HFFc6 (cell line): Measurements from ENCODE around the gene B4GALNT3. TPM values are rescaled to one million over a fixed set of nuclear protein-coding genes. Genes with fewer than 3 reads are reported as not detected.

ENCODE experiments used
- DNase-seq: peaks from one replicate; pipeline ENCODE4 v3.0.0-alpha.2; 2018
- H3K27ac Mint-ChIP-seq: 2 replicates; pipeline ENCODE4 v1.8.0; 2020; ENCODE audit warnings: mild to moderate bottlenecking, mixed read lengths
- H3K27me3 Mint-ChIP-seq: 2 replicates; pipeline ENCODE4 v1.8.0; 2021; ENCODE audit warnings: mild to moderate bottlenecking, moderate library complexity, mixed read lengths; ENCODE audit not compliant: insufficient read depth
- H3K36me3 Mint-ChIP-seq: 2 replicates; pipeline ENCODE4 v1.8.0; 2021; ENCODE audit warnings: low read depth, mixed read lengths
- H3K4me1 Mint-ChIP-seq: 2 replicates; pipeline ENCODE4 v1.8.0; 2020; ENCODE audit warnings: low read depth, mixed read lengths
- H3K4me3 Mint-ChIP-seq: 2 replicates; pipeline ENCODE4 v1.8.0; 2020; ENCODE audit warnings: mild to moderate bottlenecking, moderate library complexity, mixed read lengths
- H3K9me3 Mint-ChIP-seq: 2 replicates; pipeline ENCODE4 v1.8.0; 2020; ENCODE audit warnings: mild to moderate bottlenecking, mixed read lengths
- CTCF ChIP-seq: fragments of 200-600 bp; sonication (generic); IDR thresholded peaks from 2 replicates; pipeline ENCODE4 v1.5.0; 2021; ENCODE audit warnings: antibody characterized with exemption, mild to moderate bottlenecking
- total RNA-seq, 6 experiments: library from RNA; stranded (reverse); fragmentation: NEBNext Ultra II Directional; extraction: Animal tissue kit (Norgen Biotek cat#: 25700); gene quantifications; 2 replicates in 1 of 6; 3 replicates in 5 of 6; pipeline ENCODE4 v1.2.3, GENCODE V29; 2021

B4GALNT3 gene
- total RNA-seq, 6 experiments from 2014 or later: not detected

GRCh38 chr12:496736-497135 lies 37.0 kb downstream of the B4GALNT3 start:
- Mint-ChIP-seq H3K27ac (no peak overlapping the region), H3K9me3 (no peaks in the 10 kb centered on the region)

GRCh38 chr12:497501-498160 lies 37.9 kb downstream of the B4GALNT3 start:
- peaks cover 44% of the 10 kb centered on the region for H3K27me3 Mint-ChIP-seq
- no peak for TF ChIP-seq CTCF
- H3K27ac Mint-ChIP-seq: no peak overlapping the region
- no peaks in the 10 kb centered on the region for H3K4me1 Mint-ChIP-seq
- no peaks in the 10 kb centered on the region for H3K36me3 Mint-ChIP-seq
- no peak for DNase-seq
- H3K4me3 Mint-ChIP-seq: no peak overlapping the region
- H3K9me3 Mint-ChIP-seq: no peaks in the 10 kb centered on the region

More at GRCh38 chr12:496736-497135, 37.0 kb downstream of the B4GALNT3 start:
- Mint-ChIP-seq H3K4me3 (no peak overlapping the region), H3K4me1 (no peaks in the 10 kb centered on the region), H3K36me3 (no peaks in the 10 kb centered on the region), H3K27me3 (peaks cover 39% of the 10 kb centered on the region)
- no peak for TF ChIP-seq CTCF
- no peak for DNase-seq

- H3K36me3 Mint-ChIP-seq: no peaks in the 10 kb centered on the region
- TF ChIP-seq CTCF: no peak
Observed at GRCh38 chr12:499837-500458, 40.2 kb downstream of the B4GALNT3 start.

GRCh38 chr12:501722-502447 lies 42.1 kb downstream of the B4GALNT3 start:
- peaks cover 7% of the 10 kb centered on the region; the same call in 1 of the 2 replicates for H3K4me1 Mint-ChIP-seq
- peaks cover 47% of the 10 kb centered on the region for H3K27me3 Mint-ChIP-seq
- H3K36me3 Mint-ChIP-seq: no peaks in the 10 kb centered on the region
- no peak for TF ChIP-seq CTCF
- H3K27ac Mint-ChIP-seq: no peak overlapping the region
- H3K9me3 Mint-ChIP-seq: no peaks in the 10 kb centered on the region
- H3K4me3 Mint-ChIP-seq: no peak overlapping the region
- no peak for DNase-seq

More at GRCh38 chr12:499837-500458, 40.2 kb downstream of the B4GALNT3 start:
- no peak overlapping the region for H3K4me3 Mint-ChIP-seq
- no peak overlapping the region for H3K27ac Mint-ChIP-seq
- H3K27me3 Mint-ChIP-seq: peaks cover 56% of the 10 kb centered on the region
- H3K4me1 Mint-ChIP-seq: peaks cover 7% of the 10 kb centered on the region; the same call in 1 of the 2 replicates
- H3K9me3 Mint-ChIP-seq: no peaks in the 10 kb centered on the region
- DNase-seq: no peak

- no peak for DNase-seq
- Mint-ChIP-seq H3K4me3 (no peak overlapping the region), H3K27ac (no peak overlapping the region), H3K9me3 (no peaks in the 10 kb centered on the region), H3K4me1 (peaks cover 7% of the 10 kb centered on the region; the same call in 1 of the 2 replicates), H3K27me3 (peaks cover 41% of the 10 kb centered on the region), H3K36me3 (no peaks in the 10 kb centered on the region)
- no peak for TF ChIP-seq CTCF
Observed at GRCh38 chr12:503111-503761, 43.5 kb downstream of the B4GALNT3 start.
